Cardiac fibroblast (primary cell): ENCODE results near the gene AREG.
"Not testable (repeated sequence)": the region's sequence is repeated elsewhere in the genome, so short reads cannot be mapped to it uniquely, and the experiment has no call there.

Experiments
- DNase-seq, 2 donors: peaks; one replicate each; pipeline versions ENCODE4 v3.0.0 to v3.0.0-alpha.2; 2010; ENCODE audit warnings: low read depth in 2 of 2
- H3K4me3 ChIP-seq, 2 donors: replicated peaks in 1 of 2; 1 replicate in 1 of 2; 2 replicates in 1 of 2; pipeline ENCODE4 v1.5.1; 2011; ENCODE audit warnings: low read depth in 2 of 2, low read length in 2 of 2, mild to moderate bottlenecking in 2 of 2, moderate library complexity in 1 of 2
- TF ChIP-seq, protein P1 (sequence below): IDR thresholded peaks from one replicate; pipeline ENCODE4 v1.5.1; 2011; ENCODE audit warnings: low read depth, mild to moderate bottlenecking, low read length, inconsistent platforms

The AREG gene, protein sequence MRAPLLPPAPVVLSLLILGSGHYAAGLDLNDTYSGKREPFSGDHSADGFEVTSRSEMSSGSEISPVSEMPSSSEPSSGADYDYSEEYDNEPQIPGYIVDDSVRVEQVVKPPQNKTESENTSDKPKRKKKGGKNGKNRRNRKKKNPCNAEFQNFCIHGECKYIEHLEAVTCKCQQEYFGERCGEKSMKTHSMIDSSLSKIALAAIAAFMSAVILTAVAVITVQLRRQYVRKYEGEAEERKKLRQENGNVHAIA

DNA sequence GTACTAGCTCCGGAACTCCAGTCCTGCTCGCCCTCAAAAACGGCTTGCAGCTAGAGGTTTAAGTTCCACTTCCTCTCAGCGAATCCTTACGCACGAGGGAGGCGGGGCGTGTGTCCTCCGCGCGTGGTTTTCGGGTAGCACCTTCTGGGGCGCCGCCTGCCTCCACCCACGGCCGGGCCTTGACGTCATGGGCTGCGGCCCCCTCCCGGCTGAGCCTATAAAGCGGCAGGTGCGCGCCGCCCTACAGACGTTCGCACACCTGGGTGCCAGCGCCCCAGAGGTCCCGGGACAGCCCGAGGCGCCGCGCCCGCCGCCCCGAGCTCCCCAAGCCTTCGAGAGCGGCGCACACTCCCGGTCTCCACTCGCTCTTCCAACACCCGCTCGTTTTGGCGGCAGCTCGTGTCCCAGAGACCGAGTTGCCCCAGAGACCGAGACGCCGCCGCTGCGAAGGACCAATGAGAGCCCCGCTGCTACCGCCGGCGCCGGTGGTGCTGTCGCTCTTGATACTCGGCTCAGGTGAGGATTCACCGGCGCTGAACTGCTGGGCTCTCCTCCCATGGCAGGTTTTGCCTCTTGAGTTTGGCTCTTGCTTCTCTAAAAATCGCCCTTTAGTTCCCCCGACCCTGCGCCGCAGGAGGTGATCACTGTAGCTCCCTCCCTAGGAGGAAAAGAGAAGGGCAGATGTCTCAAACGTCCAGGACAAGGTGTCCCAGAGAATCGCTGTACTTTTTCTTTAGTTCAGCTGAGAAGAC, at the start of gene AREG:
TSS of gene AREG (plus strand) at position 246 of the 752 bp plus-strand sequence. CDS start at position 456, 210 bp downstream.
- TF ChIP-seq, protein P1, sequence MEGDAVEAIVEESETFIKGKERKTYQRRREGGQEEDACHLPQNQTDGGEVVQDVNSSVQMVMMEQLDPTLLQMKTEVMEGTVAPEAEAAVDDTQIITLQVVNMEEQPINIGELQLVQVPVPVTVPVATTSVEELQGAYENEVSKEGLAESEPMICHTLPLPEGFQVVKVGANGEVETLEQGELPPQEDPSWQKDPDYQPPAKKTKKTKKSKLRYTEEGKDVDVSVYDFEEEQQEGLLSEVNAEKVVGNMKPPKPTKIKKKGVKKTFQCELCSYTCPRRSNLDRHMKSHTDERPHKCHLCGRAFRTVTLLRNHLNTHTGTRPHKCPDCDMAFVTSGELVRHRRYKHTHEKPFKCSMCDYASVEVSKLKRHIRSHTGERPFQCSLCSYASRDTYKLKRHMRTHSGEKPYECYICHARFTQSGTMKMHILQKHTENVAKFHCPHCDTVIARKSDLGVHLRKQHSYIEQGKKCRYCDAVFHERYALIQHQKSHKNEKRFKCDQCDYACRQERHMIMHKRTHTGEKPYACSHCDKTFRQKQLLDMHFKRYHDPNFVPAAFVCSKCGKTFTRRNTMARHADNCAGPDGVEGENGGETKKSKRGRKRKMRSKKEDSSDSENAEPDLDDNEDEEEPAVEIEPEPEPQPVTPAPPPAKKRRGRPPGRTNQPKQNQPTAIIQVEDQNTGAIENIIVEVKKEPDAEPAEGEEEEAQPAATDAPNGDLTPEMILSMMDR: peak; percentile 73
- H3K4me3 ChIP-seq: peak within 1 kb of the TSS; percentile 72 to 86
- DNase-seq: peak; percentile 75 to 95

DNA sequence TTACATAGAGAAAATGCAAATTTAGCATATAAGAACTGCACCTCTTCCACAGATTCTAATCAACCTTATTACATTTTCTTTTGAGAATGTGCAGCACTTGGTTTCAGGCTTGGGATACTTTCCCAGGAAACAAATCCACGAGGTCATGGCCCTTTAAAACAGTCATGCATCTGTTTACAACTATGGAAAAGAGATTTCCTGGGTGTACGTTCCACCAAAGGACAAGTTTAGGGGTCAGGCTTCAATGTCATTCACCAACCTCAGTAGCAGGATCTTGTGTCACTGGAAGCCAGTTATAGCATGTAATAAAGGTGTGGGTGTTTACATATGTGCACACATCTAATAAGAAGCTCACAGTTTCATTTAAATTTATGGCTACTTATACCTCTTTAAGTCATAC, 49.3 kb upstream of the AREG start:
- H3K4me3 ChIP-seq: no peak overlapping the region
- DNase-seq: peak in 1 of 2 donors; percentile 45
- TF ChIP-seq, protein P1: no peak

DNA sequence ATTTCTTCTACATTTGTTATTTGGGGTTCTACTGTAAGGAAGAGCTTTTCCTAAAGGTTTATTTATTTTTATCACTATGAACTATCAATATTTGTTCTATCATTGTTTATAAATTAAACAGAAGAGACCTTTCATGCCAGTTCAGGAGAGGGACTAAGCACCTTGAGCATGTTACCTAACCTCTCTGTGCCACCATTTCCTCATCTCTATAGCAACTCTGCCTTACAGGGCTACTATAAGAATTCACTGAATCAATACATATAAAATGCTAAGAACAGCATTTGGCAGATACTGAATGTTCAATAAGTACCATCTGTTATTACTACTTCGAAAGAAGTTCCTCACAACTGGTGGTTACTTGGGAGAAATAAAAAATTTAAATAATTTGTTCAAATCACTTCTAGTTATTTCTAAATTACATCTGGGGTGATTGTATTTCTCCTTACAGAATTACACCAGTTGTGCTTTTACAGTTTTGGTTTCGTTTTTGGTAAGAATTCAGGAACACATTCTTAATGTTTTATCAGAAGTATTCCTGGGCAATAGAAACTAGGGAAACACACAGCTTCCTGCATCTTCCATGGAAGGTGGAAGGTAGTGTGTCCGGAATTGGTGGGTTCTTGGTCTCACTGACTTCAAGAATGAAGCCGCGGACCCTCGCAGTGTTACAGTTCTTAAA, 47.0 kb upstream of the AREG start:
- no peak for DNase-seq
- TF ChIP-seq, protein P1: no peak
- no peak overlapping the region for H3K4me3 ChIP-seq

DNA sequence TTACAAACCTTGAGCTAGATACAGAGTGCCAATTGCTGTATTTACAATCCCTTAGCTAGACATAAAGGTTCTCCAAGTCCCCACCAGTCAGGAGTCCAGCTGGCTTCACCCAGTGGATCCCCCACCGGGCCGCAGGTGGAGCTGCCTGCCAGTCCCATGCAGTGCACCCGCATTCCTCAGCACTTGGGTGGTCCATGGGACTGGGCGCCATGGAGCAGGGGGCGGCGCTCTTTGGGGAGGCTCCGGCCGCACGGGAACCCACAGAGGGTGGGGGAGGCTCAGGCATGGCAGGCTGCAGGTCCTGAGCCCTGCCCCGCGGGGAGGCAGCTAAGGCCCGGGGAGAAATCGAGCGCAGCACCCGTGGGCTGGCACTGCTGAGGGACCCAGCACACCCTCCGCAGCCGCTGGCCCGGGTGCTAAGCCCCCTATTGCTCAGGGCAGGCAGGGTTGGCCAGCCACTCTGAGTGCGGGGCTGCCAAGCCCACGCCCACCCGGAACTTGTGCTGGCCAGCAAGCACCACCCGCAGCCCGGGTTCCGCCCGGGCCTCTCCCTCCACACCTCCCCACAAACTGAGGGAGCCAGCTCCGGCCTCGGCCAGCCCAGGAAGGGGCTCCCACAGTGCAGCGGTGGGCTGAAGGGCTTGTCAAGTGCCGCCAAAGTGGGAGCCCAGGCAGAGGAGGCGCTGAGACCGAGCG, 45.9 kb upstream of the AREG start:
- not testable (repeated sequence) for H3K4me3 ChIP-seq, DNase-seq

DNA sequence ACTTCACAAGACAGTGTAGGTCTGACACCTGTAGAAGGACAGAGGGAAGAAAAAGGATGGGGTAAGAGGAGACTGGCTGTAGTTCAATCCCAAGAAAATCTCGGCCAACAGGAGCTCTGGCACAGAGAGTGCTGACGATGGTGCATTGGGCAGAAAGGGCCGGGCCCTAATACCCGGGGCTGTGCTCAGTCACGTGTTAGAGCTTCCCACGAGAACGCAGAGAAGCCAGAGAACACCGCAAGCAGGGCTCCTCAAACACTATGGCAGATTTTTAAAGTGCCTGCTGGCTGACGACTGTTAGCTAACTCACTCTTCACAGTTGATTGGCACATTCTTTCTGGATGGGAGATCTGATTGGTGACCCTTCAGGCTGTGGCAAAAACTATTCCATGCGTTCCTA, 44.5 kb upstream of the AREG start:
- no peak overlapping the region for H3K4me3 ChIP-seq
- TF ChIP-seq, protein P1: no peak
- DNase-seq: no peak

DNA sequence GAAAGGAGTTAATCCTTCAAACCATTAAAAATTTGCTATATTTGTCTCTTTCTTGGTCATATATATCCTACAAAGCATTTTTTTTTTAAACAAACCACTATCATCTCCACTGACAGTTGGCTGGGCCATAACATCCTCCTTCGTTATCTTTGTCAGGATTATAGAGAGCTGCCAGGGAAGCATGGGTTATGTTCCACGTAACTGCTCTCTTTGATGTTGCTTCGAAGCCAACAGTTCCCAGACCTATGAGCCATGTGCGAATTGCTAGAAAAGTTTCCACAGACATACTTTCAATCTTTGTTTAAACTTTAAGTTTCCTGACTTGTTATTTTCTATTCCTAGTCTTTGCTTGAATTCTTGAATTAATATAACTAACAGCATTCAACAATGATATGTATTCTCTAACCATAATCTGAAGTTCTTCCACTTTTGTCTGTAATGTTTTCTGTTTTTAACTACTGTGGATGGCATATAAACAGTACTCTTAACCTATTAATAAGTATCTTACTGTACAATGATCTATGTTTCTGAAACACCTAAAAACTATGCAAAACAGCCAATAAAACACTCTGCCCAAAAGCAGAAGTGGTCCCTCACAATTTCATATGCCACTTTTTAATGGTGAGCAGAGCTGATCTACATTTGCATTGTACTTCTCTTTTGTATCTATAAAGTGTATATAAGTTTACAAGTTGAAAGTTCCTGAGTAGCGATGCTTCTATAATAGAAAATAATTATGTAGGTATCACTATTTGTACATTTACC, 42.1 kb upstream of the AREG start:
- no peak for DNase-seq
- TF ChIP-seq, protein P1: no peak
- no peak overlapping the region for H3K4me3 ChIP-seq
